CD4-positive, alpha-beta T cell treated with Interleukin-6 at 100 ng/mL for 8 hours (primary cell): ENCODE data around the gene LRRTM4.
"Not testable (repeated sequence)": the region's sequence is repeated elsewhere in the genome, so short reads cannot be mapped to it uniquely, and the experiment has no call there.

Experiments
- DNase-seq: peaks from one replicate; pipeline ENCODE4 v3.0.0-alpha.2; 2020; ENCODE audit warnings: mixed read lengths, low spot score

LRRTM4 gene

GRCh38 chr2:77085561-77085960 lies 436.6 kb downstream of the LRRTM4 start:
- DNase-seq: no peak

- DNase-seq: no peak
Observed at GRCh38 chr2:77081597-77081996, 440.6 kb downstream of the LRRTM4 start.

- no peak for DNase-seq
Observed at GRCh38 chr2:77064324-77064723, 457.9 kb downstream of the LRRTM4 start.

- no peak for DNase-seq
Observed at GRCh38 chr2:77054938-77055337, 467.2 kb downstream of the LRRTM4 start.

- no peak for DNase-seq
Observed at GRCh38 chr2:77046339-77046738, 475.8 kb downstream of the LRRTM4 start.

- DNase-seq: not testable (repeated sequence)
Observed at GRCh38 chr2:77045456-77045855, 476.7 kb downstream of the LRRTM4 start.

GRCh38 chr2:77034445-77034844 lies 487.7 kb downstream of the LRRTM4 start:
- no peak for DNase-seq

- DNase-seq: not testable (repeated sequence)
Observed at GRCh38 chr2:77029237-77029636, 492.9 kb downstream of the LRRTM4 start.

GRCh38 chr2:77028032-77028600 lies 494.1 kb downstream of the LRRTM4 start:
- DNase-seq: no peak

- DNase-seq: no peak
Observed at GRCh38 chr2:77025714-77026113, 496.5 kb downstream of the LRRTM4 start.

GRCh38 chr2:77021161-77021560 lies 501.0 kb downstream of the LRRTM4 start:
- no peak for DNase-seq

- no peak for DNase-seq
Observed at GRCh38 chr2:77018219-77018618, 504.0 kb downstream of the LRRTM4 start.

GRCh38 chr2:77017355-77017745 lies 504.8 kb downstream of the LRRTM4 start:
- DNase-seq: no peak

- no peak for DNase-seq
Observed at GRCh38 chr2:77016443-77017354, 505.5 kb downstream of the LRRTM4 start.

- no peak for DNase-seq
Observed at GRCh38 chr2:77013953-77014352, 508.2 kb downstream of the LRRTM4 start.

GRCh38 chr2:77013457-77013856 lies 508.7 kb downstream of the LRRTM4 start:
- DNase-seq: no peak

- DNase-seq: no peak
Observed at GRCh38 chr2:77009307-77009706, 512.9 kb downstream of the LRRTM4 start.

GRCh38 chr2:77008853-77009252 lies 513.3 kb downstream of the LRRTM4 start:
- no peak for DNase-seq

GRCh38 chr2:77007686-77008085 lies 514.5 kb downstream of the LRRTM4 start:
- DNase-seq: no peak

- no peak for DNase-seq
Observed at GRCh38 chr2:77005522-77005921, 516.7 kb downstream of the LRRTM4 start.

GRCh38 chr2:77001895-77002294 lies 520.3 kb downstream of the LRRTM4 start:
- DNase-seq: no peak

GRCh38 chr2:76998704-76999103 lies 523.5 kb downstream of the LRRTM4 start:
- DNase-seq: no peak

GRCh38 chr2:76998152-76998551 lies 524.0 kb downstream of the LRRTM4 start:
- no peak for DNase-seq

GRCh38 chr2:76997296-76997695 lies 524.9 kb downstream of the LRRTM4 start:
- no peak for DNase-seq
